ENCODE data around the gene FMNL1. TPM values are rescaled to one million over a fixed set of nuclear protein-coding genes. Genes with fewer than 3 reads are reported as not detected.

The FMNL1 gene
- total and polyA plus RNA-seq, 3 donors from 2014 or later = 11.1 to 15.8 (median 13.9) TPM

DNA sequence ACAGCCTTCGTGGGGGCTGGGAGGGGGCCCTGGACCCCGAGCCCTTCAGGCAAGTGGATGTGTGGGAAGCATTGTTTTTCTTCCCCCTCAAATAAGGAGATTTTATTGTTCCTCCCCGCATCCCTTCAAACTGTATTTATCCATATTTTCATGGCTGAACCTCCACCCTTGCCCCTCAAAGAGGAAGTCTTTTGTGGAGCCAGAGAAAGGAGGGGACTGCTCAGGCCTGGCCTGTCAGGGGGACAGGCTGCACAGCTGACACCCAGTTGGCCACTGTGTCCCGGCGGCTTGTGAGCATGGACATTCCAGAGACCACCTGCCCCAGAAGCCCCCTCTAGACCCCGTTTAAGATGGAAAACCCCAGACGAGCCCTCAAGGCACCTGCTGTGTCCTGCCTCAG is 44.1 kb upstream of the FMNL1 start:
- intact Hi-C loops (cut with DNase I; ENCODE audit: low total_unique reads) = no loop called here
- Histone ChIP-seq H3K4me1 (peaks cover 14% of the 10 kb centered on the region), H3K4me3 (no peak overlapping the region), H3K27ac (peak overlapping the region; percentile 31 to 73), H3K36me3 (ENCODE audit: low read depth, missing control alignments) (no peaks in the 10 kb centered on the region), H3K27me3 (no peaks in the 10 kb centered on the region), H3K9me3 (no peaks in the 10 kb centered on the region)
- TF ChIP-seq POLR2A (IDR thresholded peaks at IDR 0.05) = no peak
- TF ChIP-seq, protein P1, sequence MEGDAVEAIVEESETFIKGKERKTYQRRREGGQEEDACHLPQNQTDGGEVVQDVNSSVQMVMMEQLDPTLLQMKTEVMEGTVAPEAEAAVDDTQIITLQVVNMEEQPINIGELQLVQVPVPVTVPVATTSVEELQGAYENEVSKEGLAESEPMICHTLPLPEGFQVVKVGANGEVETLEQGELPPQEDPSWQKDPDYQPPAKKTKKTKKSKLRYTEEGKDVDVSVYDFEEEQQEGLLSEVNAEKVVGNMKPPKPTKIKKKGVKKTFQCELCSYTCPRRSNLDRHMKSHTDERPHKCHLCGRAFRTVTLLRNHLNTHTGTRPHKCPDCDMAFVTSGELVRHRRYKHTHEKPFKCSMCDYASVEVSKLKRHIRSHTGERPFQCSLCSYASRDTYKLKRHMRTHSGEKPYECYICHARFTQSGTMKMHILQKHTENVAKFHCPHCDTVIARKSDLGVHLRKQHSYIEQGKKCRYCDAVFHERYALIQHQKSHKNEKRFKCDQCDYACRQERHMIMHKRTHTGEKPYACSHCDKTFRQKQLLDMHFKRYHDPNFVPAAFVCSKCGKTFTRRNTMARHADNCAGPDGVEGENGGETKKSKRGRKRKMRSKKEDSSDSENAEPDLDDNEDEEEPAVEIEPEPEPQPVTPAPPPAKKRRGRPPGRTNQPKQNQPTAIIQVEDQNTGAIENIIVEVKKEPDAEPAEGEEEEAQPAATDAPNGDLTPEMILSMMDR (IDR thresholded peaks at IDR 0.05) = no peak
- WGBS, 2 donors = 90 to 91% methylated on average over 7 of the region's 7 CpGs
- no peak for DNase-seq

DNA sequence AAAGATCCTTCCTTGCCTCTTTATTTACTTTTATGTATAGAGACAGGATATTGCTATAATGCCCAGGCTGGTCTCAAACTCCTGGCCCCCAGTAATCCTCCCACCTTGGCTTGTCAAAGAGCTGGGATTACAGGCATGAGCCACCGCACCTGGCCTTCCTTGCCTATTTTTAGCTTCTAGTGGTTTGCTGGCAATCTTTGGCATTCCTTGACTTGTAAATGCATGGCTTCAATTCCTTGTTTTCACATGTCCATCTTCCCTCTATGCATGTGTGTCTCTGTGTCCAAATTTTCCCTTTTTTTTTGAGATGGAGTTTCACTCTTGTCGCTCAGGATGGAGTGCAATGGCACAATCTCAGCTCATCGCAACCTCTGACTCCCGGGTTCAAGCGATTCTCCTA is 37.5 kb upstream of the FMNL1 start:
- Histone ChIP-seq H3K27ac (no peak overlapping the region), H3K36me3 (ENCODE audit: low read depth, missing control alignments) (no peaks in the 10 kb centered on the region), H3K9me3 (no peaks in the 10 kb centered on the region), H3K4me3 (no peak overlapping the region), H3K27me3 (no peaks in the 10 kb centered on the region), H3K4me1 (no peaks in the 10 kb centered on the region)
- intact Hi-C loops (cut with DNase I; ENCODE audit: low total_unique reads) = no loop called here
- TF ChIP-seq POLR2A (IDR thresholded peaks at IDR 0.05) = no peak
- TF ChIP-seq, protein P1 (IDR thresholded peaks at IDR 0.05) = no peak
- no peak for DNase-seq
- WGBS, 2 donors = 93 to 96% methylated on average over 5 of the region's 5 CpGs

DNA sequence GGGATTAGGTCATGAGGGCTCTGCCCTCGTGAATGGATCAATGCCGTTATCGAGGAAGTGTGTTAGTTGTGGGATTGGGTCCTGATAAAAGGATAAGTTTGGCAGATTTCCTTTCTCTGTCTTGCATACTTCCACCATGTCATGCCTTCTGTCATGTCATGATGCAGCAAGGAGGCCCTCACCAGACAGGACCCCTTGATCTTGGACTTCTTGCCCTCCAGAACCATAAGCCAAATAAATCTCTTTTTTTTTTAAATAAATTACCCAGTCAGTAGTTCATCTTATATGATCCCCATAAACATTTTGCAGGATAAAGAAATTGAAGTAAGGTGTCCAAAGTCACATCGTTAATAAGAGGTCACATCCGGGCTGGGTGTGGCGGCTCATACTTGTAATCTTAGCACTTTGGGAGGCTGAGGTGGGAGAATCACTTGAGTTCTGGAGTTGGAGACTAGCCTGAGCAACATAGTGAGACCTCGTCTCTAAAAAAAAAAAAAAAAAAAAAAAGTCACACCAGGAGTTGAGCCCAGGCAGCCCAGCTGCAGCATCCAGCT is 34.8 kb upstream of the FMNL1 start:
- Histone ChIP-seq H3K27me3 (no peaks in the 10 kb centered on the region), H3K4me3 (no peak overlapping the region), H3K27ac (no peak overlapping the region), H3K9me3 (no peaks in the 10 kb centered on the region), H3K36me3 (ENCODE audit: low read depth, missing control alignments) (no peaks in the 10 kb centered on the region), H3K4me1 (peaks cover 7% of the 10 kb centered on the region)
- TF ChIP-seq POLR2A (IDR thresholded peaks at IDR 0.05) = no peak
- TF ChIP-seq, protein P1 (IDR thresholded peaks at IDR 0.05) = no peak
- intact Hi-C loops (cut with DNase I; ENCODE audit: low total_unique reads) = no loop called here
- DNase-seq = no peak
- WGBS, 2 donors = 88 to 91% methylated on average over 7 of the region's 7 CpGs

GRCh38 chr17:45189009-45189408 is 32.7 kb upstream of the FMNL1 start:
- no peak for DNase-seq
- no peak for TF ChIP-seq POLR2A (IDR thresholded peaks at IDR 0.05)
- TF ChIP-seq, protein P1 (IDR thresholded peaks at IDR 0.05) = no peak
- Histone ChIP-seq H3K27ac (no peak overlapping the region), H3K36me3 (ENCODE audit: low read depth, missing control alignments) (no peaks in the 10 kb centered on the region), H3K4me3 (no peak overlapping the region), H3K9me3 (no peaks in the 10 kb centered on the region), H3K4me1 (peaks cover 7% of the 10 kb centered on the region), H3K27me3 (no peaks in the 10 kb centered on the region)
- intact Hi-C loops (cut with DNase I; ENCODE audit: low total_unique reads) = no loop called here
- 52 to 60% methylated on average over 2 of the region's 2 CpGs for WGBS, 2 donors
